GM19372 (cell line): ENCODE data around the gene GGA2.
"Not testable (repeated sequence)": the region's sequence is repeated elsewhere in the genome, so short reads cannot be mapped to it uniquely, and the experiment has no call there.

Experiments
- ATAC-seq: cut with Tn5 transposase; IDR thresholded peaks from one replicate; pipeline ENCODE4 v1.9.1; 2021; ENCODE audit warnings: mild to moderate bottlenecking, low read depth, moderate library complexity; ENCODE audit not compliant: unreplicated experiment

Gene GGA2

GRCh38 chr16:23524886-23525285 lies 14.6 kb upstream of the GGA2 start:
- no peak for ATAC-seq

- ATAC-seq, result no peak
Measured at GRCh38 chr16:23523876-23524385, 13.6 kb upstream of the GGA2 start.

- no peak for ATAC-seq
Measured at GRCh38 chr16:23523321-23523720, 13.0 kb upstream of the GGA2 start.

GRCh38 chr16:23521965-23522364 lies 11.7 kb upstream of the GGA2 start:
- no peak for ATAC-seq

- no peak for ATAC-seq
Measured at GRCh38 chr16:23521037-23521743, 10.9 kb upstream of the GGA2 start.

- ATAC-seq, result no peak
Measured at GRCh38 chr16:23520500-23520899, 10.2 kb upstream of the GGA2 start.

- no peak for ATAC-seq
Measured at GRCh38 chr16:23519282-23519681, 9.0 kb upstream of the GGA2 start.

GRCh38 chr16:23518435-23518891 lies 8.2 kb upstream of the GGA2 start:
- no peak for ATAC-seq

GRCh38 chr16:23516366-23517137 lies 6.3 kb upstream of the GGA2 start:
- ATAC-seq, result no peak

GRCh38 chr16:23515881-23516280 lies 5.6 kb upstream of the GGA2 start:
- ATAC-seq, result no peak

GRCh38 chr16:23514381-23515152 lies 4.3 kb upstream of the GGA2 start:
- ATAC-seq, result no peak

- ATAC-seq, result no peak
Measured at GRCh38 chr16:23512168-23512695, 1.9 kb upstream of the GGA2 start.

GRCh38 chr16:23511731-23512130 lies 1.4 kb upstream of the GGA2 start:
- no peak for ATAC-seq

- not testable (repeated sequence) for ATAC-seq
Measured at GRCh38 chr16:23510915-23511270, 599 bp upstream of the GGA2 start.

- peak; percentile 3 for ATAC-seq
Measured at GRCh38 chr16:23509782-23510163, 521 bp downstream of the GGA2 start.

- no peak for ATAC-seq
Measured at GRCh38 chr16:23509441-23509754, 896 bp downstream of the GGA2 start.

GRCh38 chr16:23508589-23509440 lies 1.5 kb downstream of the GGA2 start:
- ATAC-seq, result no peak

- ATAC-seq, result no peak
Measured at GRCh38 chr16:23506606-23506994, 3.7 kb downstream of the GGA2 start.

- ATAC-seq, result no peak
Measured at GRCh38 chr16:23505671-23506605, 4.4 kb downstream of the GGA2 start.
